Panc1 (cell line): ENCODE results near the gene CEP83.

ENCODE experiments used
- CTCF ChIP-seq: fragments of 450-650 bp; IDR thresholded peaks from 2 replicates; pipeline ENCODE4 v1.5.1; 2017; ENCODE audit warnings: mild to moderate bottlenecking
- POLR2AphosphoS5 ChIP-seq: IDR thresholded peaks from 2 replicates; pipeline ENCODE4 v1.6.1; 2012; ENCODE audit warnings: mild to moderate bottlenecking, low read depth, low read length, moderate library complexity
- REST ChIP-seq, 2 experiments: IDR thresholded peaks; 2 replicates each; pipeline ENCODE4 v1.6.1; 2011 to 2012; ENCODE audit warnings: low read depth in 2 of 2, control low read depth in 1 of 2, low read length in 1 of 2, mild to moderate bottlenecking in 1 of 2, moderate library complexity in 1 of 2; ENCODE audit not compliant: insufficient read depth in 1 of 2
- SIN3A ChIP-seq: IDR thresholded peaks from 2 replicates; pipeline ENCODE4 v1.6.1; 2012; ENCODE audit warnings: low read depth, mild to moderate bottlenecking, low read length, moderate library complexity, borderline replicate concordance; ENCODE audit not compliant: insufficient read depth
- TCF7L2 ChIP-seq: IDR thresholded peaks from 2 replicates; pipeline ENCODE4 v1.6.1; 2011; ENCODE audit warnings: mild to moderate bottlenecking, low read depth, low read length, inconsistent platforms

- no peak for TF ChIP-seq CTCF
- no peak for TF ChIP-seq REST (IDR thresholded peaks at IDR 0.05; ENCODE audit: insufficient read depth in 1 of 2, low read depth in 2 of 2, low read length in 1 of 2)
- TF ChIP-seq POLR2AphosphoS5: no peak
- TF ChIP-seq TCF7L2: no peak
- no peak for TF ChIP-seq SIN3A
Measured at GRCh38 chr12:94327809-94328208, 131.9 kb downstream of the CEP83 start.
